GM12873 (cell line): ENCODE measurements around the gene HEXIM1.

Experiments used
- CTCF ChIP-seq: IDR thresholded peaks from 2 replicates; pipeline ENCODE4 v1.5.1; 2012; ENCODE audit warnings: low read depth, mild to moderate bottlenecking, moderate library complexity, low read length, control low read depth; ENCODE audit not compliant: insufficient read depth; ENCODE audit errors: missing control alignments

HEXIM1 gene

GRCh38 chr17:45146890-45147580, 1.2 kb upstream of the HEXIM1 start:
- no peak for TF ChIP-seq CTCF

- TF ChIP-seq CTCF = no peak
Observed at GRCh38 chr17:45147581-45148182, 593 bp upstream of the HEXIM1 start.

GRCh38 chr17:45149037-45149668, 878 bp downstream of the HEXIM1 start:
- TF ChIP-seq CTCF = peak; percentile 84

- no peak for TF ChIP-seq CTCF
Observed at GRCh38 chr17:45149669-45150664, 1.7 kb downstream of the HEXIM1 start.

- no peak for TF ChIP-seq CTCF
Observed at GRCh38 chr17:45150911-45151809, 2.9 kb downstream of the HEXIM1 start.

GRCh38 chr17:45155029-45155428, 6.8 kb downstream of the HEXIM1 start:
- no peak for TF ChIP-seq CTCF
